Stimulated activated CD4-positive, alpha-beta T cell treated with anti-CD3 and anti-CD28 coated beads, Interleukin-2, amount 100 ng/mL, for 48 hours (primary cell): ENCODE data around the gene HYCC2.
"Not testable (repeated sequence)": the region's sequence is repeated elsewhere in the genome, so short reads cannot be mapped to it uniquely, and the experiment has no call there.

Experiments used
- DNase-seq, 2 donors: peaks; one replicate each; pipeline ENCODE4 v3.0.0-alpha.2; 2020

HYCC2 gene

GRCh38 chr2:201070948-201071478 lies 458 bp downstream of the HYCC2 start:
- DNase-seq = no peak

- DNase-seq = no peak
Observed at GRCh38 chr2:201064797-201065329, 6.6 kb downstream of the HYCC2 start.

GRCh38 chr2:201063516-201063915 lies 8.0 kb downstream of the HYCC2 start:
- peak; percentile 33 to 46 for DNase-seq

GRCh38 chr2:201059961-201060755 lies 11.3 kb downstream of the HYCC2 start:
- no peak for DNase-seq

- DNase-seq = no peak
Observed at GRCh38 chr2:201058914-201059313, 12.6 kb downstream of the HYCC2 start.

GRCh38 chr2:201057715-201058248 lies 13.7 kb downstream of the HYCC2 start:
- DNase-seq = no peak

GRCh38 chr2:201057087-201057521 lies 14.4 kb downstream of the HYCC2 start:
- no peak for DNase-seq

GRCh38 chr2:201049455-201049854 lies 22.0 kb downstream of the HYCC2 start:
- DNase-seq = no peak

- DNase-seq = no peak
Observed at GRCh38 chr2:201046881-201047280, 24.6 kb downstream of the HYCC2 start.

GRCh38 chr2:201043050-201043449 lies 28.4 kb downstream of the HYCC2 start:
- DNase-seq = not testable (repeated sequence)

- not testable (repeated sequence) for DNase-seq
Observed at GRCh38 chr2:201042451-201042850, 29.0 kb downstream of the HYCC2 start.

- no peak for DNase-seq
Observed at GRCh38 chr2:201040867-201041628, 30.4 kb downstream of the HYCC2 start.

GRCh38 chr2:201038855-201039254 lies 32.6 kb downstream of the HYCC2 start:
- no peak for DNase-seq

GRCh38 chr2:201038361-201038760 lies 33.1 kb downstream of the HYCC2 start:
- DNase-seq = not testable (repeated sequence)

- not testable (repeated sequence) for DNase-seq
Observed at GRCh38 chr2:201034355-201034754, 37.1 kb downstream of the HYCC2 start.

GRCh38 chr2:201024518-201024917 lies 47.0 kb downstream of the HYCC2 start:
- DNase-seq = no peak

GRCh38 chr2:201021914-201022313 lies 49.6 kb downstream of the HYCC2 start:
- no peak for DNase-seq
